ENCODE data around the gene GLT8D1. TPM values are rescaled to one million over a fixed set of nuclear protein-coding genes. Genes with fewer than 3 reads are reported as not detected.

Gene GLT8D1
- total RNA-seq (ENCODE audit: low replicate concordance), result 76.3 and 88.0 TPM in 2 replicates

GRCh38 chr3:52705688-52706686, at the start of gene GLT8D1, which contains the start of gene SPCS1:
TSS of gene GLT8D1 (minus strand) at chr3:52705791. CDS start at chr3:52700460, 5,331 bp downstream.
TSS of gene SPCS1 (plus strand) at chr3:52706106. CDS start at chr3:52706247, 141 bp downstream.
- Histone ChIP-seq H4K20me1 (ENCODE audit: low read depth) (peaks cover 7% of the 10 kb centered on the region), H3K36me3 (peaks cover 9% of the 10 kb centered on the region), H3F3A (ENCODE audit: low read depth) (peaks cover 35% of the 10 kb centered on the region), H3K9ac (peak within 1 kb of the TSS; percentile 87), H2AFZ (replicated peaks) (peak within 1 kb of the TSS; percentile 95), H3K4me2 (peak within 1 kb of the TSS; percentile 97), H3K27ac (peak within 1 kb of the TSS; percentile 49), H3K4me1 (peaks cover 18% of the 10 kb centered on the region), H3K27me3 (no peaks in the 10 kb centered on the region), H3K4me3 (peak within 1 kb of the TSS; percentile 81), H3K79me2 (ENCODE audit: low read depth) (peaks cover 68% of the 10 kb centered on the region), H3K9me3 (ENCODE audit: low read depth) (no peaks in the 10 kb centered on the region)
- peak within 1 kb of the TSS; percentile 97 for H3K4me3 Mint-ChIP-seq
- no peak for TF ChIP-seq EZH2phosphoT487 (IDR thresholded peaks at IDR 0.05)
- no peak for TF ChIP-seq CTCF (IDR thresholded peaks at IDR 0.05)
- TF ChIP-seq EZH2 (IDR thresholded peaks at IDR 0.05), result no peak
- H3K27me3 Mint-ChIP-seq (ENCODE audit: insufficient read depth, low read depth), result peaks cover 8% of the 10 kb centered on the region
- H3K9me3 Mint-ChIP-seq, result no peaks in the 10 kb centered on the region
- peak; percentile 95 for DNase-seq (ENCODE audit: low spot score)
- H3K36me3 Mint-ChIP-seq, result peaks cover 9% of the 10 kb centered on the region
- H3K27ac Mint-ChIP-seq, result peak within 1 kb of the TSS; percentile 95
- H3K4me1 Mint-ChIP-seq, result peaks cover 27% of the 10 kb centered on the region

GRCh38 chr3:52754373-52754772, 48.8 kb upstream of the GLT8D1 start:
- Histone ChIP-seq H3K27me3 (no peaks in the 10 kb centered on the region), H2AFZ (replicated peaks) (no peak overlapping the region), H4K20me1 (ENCODE audit: low read depth) (no peaks in the 10 kb centered on the region), H3K9ac (no peak overlapping the region), H3K4me2 (no peak overlapping the region), H3K4me1 (no peaks in the 10 kb centered on the region), H3K4me3 (no peak overlapping the region), H3K9me3 (ENCODE audit: low read depth) (no peaks in the 10 kb centered on the region), H3K27ac (no peak overlapping the region), H3F3A (ENCODE audit: low read depth) (no peaks in the 10 kb centered on the region), H3K36me3 (peaks cover 22% of the 10 kb centered on the region), H3K79me2 (ENCODE audit: low read depth) (no peaks in the 10 kb centered on the region)
- TF ChIP-seq EZH2phosphoT487 (IDR thresholded peaks at IDR 0.05) (no peak), CTCF (IDR thresholded peaks at IDR 0.05) (no peak), EZH2 (IDR thresholded peaks at IDR 0.05) (no peak)
- peaks cover 40% of the 10 kb centered on the region for H3K36me3 Mint-ChIP-seq
- no peak overlapping the region for H3K27ac Mint-ChIP-seq
- no peak for DNase-seq (ENCODE audit: low spot score)
- no peaks in the 10 kb centered on the region for H3K4me1 Mint-ChIP-seq
- H3K4me3 Mint-ChIP-seq, result no peak overlapping the region
- no peaks in the 10 kb centered on the region for H3K27me3 Mint-ChIP-seq (ENCODE audit: insufficient read depth, low read depth)
- H3K9me3 Mint-ChIP-seq, result no peaks in the 10 kb centered on the region

- Histone ChIP-seq H3K79me2 (ENCODE audit: low read depth) (no peaks in the 10 kb centered on the region), H3K9ac (no peak overlapping the region), H3K36me3 (peaks cover 26% of the 10 kb centered on the region), H3F3A (ENCODE audit: low read depth) (no peaks in the 10 kb centered on the region), H4K20me1 (ENCODE audit: low read depth) (no peaks in the 10 kb centered on the region), H3K9me3 (ENCODE audit: low read depth) (no peaks in the 10 kb centered on the region), H3K27me3 (no peaks in the 10 kb centered on the region), H3K4me2 (no peak overlapping the region), H3K27ac (no peak overlapping the region), H2AFZ (replicated peaks) (no peak overlapping the region), H3K4me1 (no peaks in the 10 kb centered on the region), H3K4me3 (no peak overlapping the region)
- no peak for TF ChIP-seq EZH2 (IDR thresholded peaks at IDR 0.05)
- no peak for TF ChIP-seq EZH2phosphoT487 (IDR thresholded peaks at IDR 0.05)
- TF ChIP-seq CTCF (IDR thresholded peaks at IDR 0.05), result no peak
- no peak overlapping the region for H3K4me3 Mint-ChIP-seq
- no peaks in the 10 kb centered on the region for H3K4me1 Mint-ChIP-seq
- peaks cover 38% of the 10 kb centered on the region for H3K36me3 Mint-ChIP-seq
- H3K9me3 Mint-ChIP-seq, result no peaks in the 10 kb centered on the region
- no peak overlapping the region for H3K27ac Mint-ChIP-seq
- H3K27me3 Mint-ChIP-seq (ENCODE audit: insufficient read depth, low read depth), result no peaks in the 10 kb centered on the region
- DNase-seq (ENCODE audit: low spot score), result no peak
Measured at GRCh38 chr3:52752045-52752660, 46.6 kb upstream of the GLT8D1 start.

Data from neural progenitor cell (in vitro differentiated cells).